NT2/D1 (cell line): ENCODE data around the gene MYO5A.
"Not testable (repeated sequence)": the region's sequence is repeated elsewhere in the genome, so short reads cannot be mapped to it uniquely, and the experiment has no call there.

Experiments used
- DNase-seq: peaks from one replicate; pipeline ENCODE4 v3.0.0-alpha.2; 2011; ENCODE audit warnings: low read depth, low spot score
- H3K27me3 ChIP-seq: 2 replicates; pipeline ENCODE4 v1.6.0; 2011; ENCODE audit warnings: mild to moderate bottlenecking; ENCODE audit not compliant: insufficient read length, insufficient read depth
- H3K36me3 ChIP-seq: 2 replicates; pipeline ENCODE4 v1.6.1; 2011; ENCODE audit warnings: mild to moderate bottlenecking, low read length, mixed read lengths; ENCODE audit not compliant: insufficient read depth, insufficient read length
- H3K4me1 ChIP-seq: 2 replicates; pipeline ENCODE4 v1.5.1; 2011; ENCODE audit not compliant: insufficient read depth, insufficient read length
- H3K4me3 ChIP-seq: 2 replicates; pipeline ENCODE4 v1.5.1; 2011; ENCODE audit warnings: low read depth; ENCODE audit not compliant: insufficient read length
- H3K9ac ChIP-seq: 2 replicates; pipeline ENCODE4 v1.6.0; 2011; ENCODE audit warnings: low read depth; ENCODE audit not compliant: insufficient read length
- H3K9me3 ChIP-seq: 2 replicates; pipeline ENCODE4 v1.5.1; 2011; ENCODE audit warnings: mild to moderate bottlenecking, low read length; ENCODE audit not compliant: insufficient read depth
- SUZ12 ChIP-seq: IDR thresholded peaks from 2 replicates; pipeline ENCODE4 v1.6.1; 2011; ENCODE audit not compliant: insufficient read length, insufficient read depth; ENCODE audit errors: extremely low read depth
- YY1 ChIP-seq: IDR thresholded peaks from 2 replicates; pipeline ENCODE4 v1.6.1; 2011; ENCODE audit not compliant: insufficient read length, insufficient read depth
- ZNF274 ChIP-seq: IDR thresholded peaks from 2 replicates; pipeline ENCODE4 v1.6.1; 2011; ENCODE audit warnings: mild to moderate bottlenecking, low read depth, low read length

Gene MYO5A

GRCh38 chr15:52498706-52499105 lies 30.0 kb downstream of the MYO5A start:
- Histone ChIP-seq H3K4me3 (no peak overlapping the region), H3K9me3 (no peaks in the 10 kb centered on the region), H3K27me3 (no peaks in the 10 kb centered on the region), H3K4me1 (no peaks in the 10 kb centered on the region), H3K36me3 (no peaks in the 10 kb centered on the region), H3K9ac (no peak overlapping the region)
- DNase-seq = no peak
- no peak for TF ChIP-seq ZNF274
- TF ChIP-seq SUZ12 = no peak
- no peak for TF ChIP-seq YY1

- TF ChIP-seq YY1 (no peak), SUZ12 (no peak), ZNF274 (no peak)
- no peak overlapping the region for H3K9ac ChIP-seq
- no peak for DNase-seq
- H3K9me3 ChIP-seq = no peaks in the 10 kb centered on the region
- H3K27me3 ChIP-seq = no peaks in the 10 kb centered on the region
- no peaks in the 10 kb centered on the region for H3K4me1 ChIP-seq
- no peak overlapping the region for H3K4me3 ChIP-seq
- H3K36me3 ChIP-seq = no peaks in the 10 kb centered on the region
These were observed 31.8 kb downstream of the MYO5A start for GRCh38 chr15:52496776-52497470.

DNA sequence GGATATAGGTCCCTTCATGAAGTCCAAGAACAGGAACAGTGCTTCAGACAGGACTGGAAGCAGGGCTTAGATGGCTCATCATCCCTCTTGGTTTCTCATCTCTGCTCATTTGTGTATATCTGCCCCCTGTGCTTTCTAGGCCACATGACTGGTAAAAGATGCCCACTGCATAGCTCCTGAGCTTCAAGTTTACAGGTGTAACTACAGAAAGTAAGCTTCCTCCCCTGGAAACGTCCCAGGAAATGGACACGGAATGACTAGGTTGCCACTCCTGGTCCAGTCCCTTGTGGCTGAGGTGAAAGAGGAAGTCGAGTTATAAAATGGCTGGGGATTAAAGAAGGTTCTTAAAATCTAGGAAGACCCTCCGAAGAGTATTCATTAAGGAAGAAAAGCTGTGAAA lies 32.5 kb downstream of the MYO5A start:
- H3K4me3 ChIP-seq = no peak overlapping the region
- no peak for DNase-seq
- no peak for TF ChIP-seq ZNF274
- TF ChIP-seq YY1 = no peak
- no peak for TF ChIP-seq SUZ12

DNA sequence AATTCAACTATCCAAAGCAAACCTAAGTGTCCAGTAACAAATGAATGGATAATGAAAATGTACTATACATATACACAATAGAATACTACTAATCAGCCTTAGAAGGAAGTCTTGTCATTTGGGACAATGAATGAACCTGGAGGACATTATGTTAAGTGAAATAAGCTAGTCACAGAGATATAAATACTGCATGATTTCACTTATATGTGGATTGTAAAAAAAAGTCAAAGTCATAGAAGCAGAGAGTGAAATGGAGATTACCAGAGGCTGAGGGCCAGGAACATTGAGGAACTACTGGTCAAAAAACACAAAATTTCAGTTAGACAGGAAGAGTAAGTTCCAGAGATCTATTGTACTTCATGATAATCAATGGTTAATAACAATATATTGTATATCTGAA lies 33.6 kb downstream of the MYO5A start:
- TF ChIP-seq YY1 = no peak
- TF ChIP-seq SUZ12 = no peak
- no peak for TF ChIP-seq ZNF274
- H3K4me1 ChIP-seq = no peaks in the 10 kb centered on the region
- no peak for DNase-seq
- H3K36me3 ChIP-seq = no peaks in the 10 kb centered on the region
- no peaks in the 10 kb centered on the region for H3K27me3 ChIP-seq
- no peaks in the 10 kb centered on the region for H3K9me3 ChIP-seq
- no peak overlapping the region for H3K9ac ChIP-seq
- no peak overlapping the region for H3K4me3 ChIP-seq

More for the DNA sequence above, 32.5 kb downstream of the MYO5A start:
- Histone ChIP-seq H3K9me3 (no peaks in the 10 kb centered on the region), H3K9ac (no peak overlapping the region), H3K27me3 (no peaks in the 10 kb centered on the region), H3K4me1 (no peaks in the 10 kb centered on the region), H3K36me3 (no peaks in the 10 kb centered on the region)

GRCh38 chr15:52493968-52494367 lies 34.7 kb downstream of the MYO5A start:
- no peaks in the 10 kb centered on the region for H3K4me1 ChIP-seq
- no peak overlapping the region for H3K9ac ChIP-seq
- no peaks in the 10 kb centered on the region for H3K27me3 ChIP-seq
- no peak overlapping the region for H3K4me3 ChIP-seq
- H3K36me3 ChIP-seq = no peaks in the 10 kb centered on the region
- TF ChIP-seq ZNF274 (no peak), SUZ12 (no peak), YY1 (no peak)
- DNase-seq = no peak
- H3K9me3 ChIP-seq = no peaks in the 10 kb centered on the region

- H3K4me1 ChIP-seq = no peaks in the 10 kb centered on the region
- TF ChIP-seq YY1 (no peak), SUZ12 (no peak), ZNF274 (no peak)
- no peak for DNase-seq
- H3K36me3 ChIP-seq = no peaks in the 10 kb centered on the region
- H3K9ac ChIP-seq = no peak overlapping the region
- no peaks in the 10 kb centered on the region for H3K9me3 ChIP-seq
- H3K27me3 ChIP-seq = no peaks in the 10 kb centered on the region
- H3K4me3 ChIP-seq = no peak overlapping the region
These were observed 36.5 kb downstream of the MYO5A start for GRCh38 chr15:52492132-52492531.

DNA sequence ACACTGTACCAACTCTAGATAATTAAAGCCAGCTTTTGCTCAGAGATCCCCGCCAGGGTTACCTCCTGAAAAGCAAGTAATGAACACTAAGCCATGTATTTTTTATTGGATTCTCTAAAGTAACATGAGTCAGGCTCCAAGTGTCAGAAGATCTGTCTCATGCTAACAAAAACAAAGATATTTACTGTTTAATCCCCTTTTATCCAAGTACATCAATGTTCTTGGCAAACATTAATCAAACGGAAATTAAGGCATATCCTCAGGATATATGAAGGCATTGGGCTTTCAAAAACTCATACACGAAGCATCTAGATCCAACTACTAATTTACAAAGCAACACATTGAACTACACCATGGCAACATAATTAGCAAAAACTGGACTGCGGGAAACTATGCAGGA lies 37.2 kb downstream of the MYO5A start:
- no peak for DNase-seq

GRCh38 chr15:52489430-52489829 lies 39.2 kb downstream of the MYO5A start:
- H3K9me3 ChIP-seq, H3K4me1 ChIP-seq, H3K9ac ChIP-seq, DNase-seq, H3K4me3 ChIP-seq, H3K27me3 ChIP-seq, H3K36me3 ChIP-seq: not testable (repeated sequence)

More for the DNA sequence above, 37.2 kb downstream of the MYO5A start:
- no peaks in the 10 kb centered on the region for H3K4me1 ChIP-seq
- H3K4me3 ChIP-seq = no peak overlapping the region
- TF ChIP-seq YY1 (no peak), ZNF274 (no peak), SUZ12 (no peak)
- H3K27me3 ChIP-seq = no peaks in the 10 kb centered on the region
- H3K36me3 ChIP-seq = no peaks in the 10 kb centered on the region
- H3K9ac ChIP-seq = no peak overlapping the region
- H3K9me3 ChIP-seq = no peaks in the 10 kb centered on the region
